ENCODE data around the gene ASCL3. TPM values are rescaled to one million over a fixed set of nuclear protein-coding genes. Genes with fewer than 3 reads are reported as not detected.

The ASCL3 gene
- total RNA-seq, 1 donor from 2014 or later, result not detected

GRCh38 chr11:8934742-8935488 lies 7.9 kb downstream of the ASCL3 start:
- Mint-ChIP-seq H3K36me3 (ENCODE audit: low read depth, unreplicated experiment) (peaks cover 2% of the 10 kb centered on the region), H3K4me1 (ENCODE audit: low read depth, unreplicated experiment) (peaks cover 19% of the 10 kb centered on the region), H3K9me3 (ENCODE audit: unreplicated experiment) (peaks cover 2% of the 10 kb centered on the region), H3K27ac (ENCODE audit: unreplicated experiment) (peak overlapping the region; percentile 15), H3K4me3 (ENCODE audit: unreplicated experiment) (peak overlapping the region; percentile 17), H3K27me3 (ENCODE audit: low read depth, unreplicated experiment) (no peaks in the 10 kb centered on the region)
- Histone ChIP-seq H3K4me3 (ENCODE audit: insufficient read depth, low read depth, low read length) (no peak overlapping the region), H3K36me3 (ENCODE audit: insufficient read depth, low read length) (no peaks in the 10 kb centered on the region), H3K9me3 (ENCODE audit: insufficient read depth, low read depth, low read length) (no peaks in the 10 kb centered on the region), H3K79me2 (ENCODE audit: insufficient read depth, low read length) (no peaks in the 10 kb centered on the region), H3K27ac (ENCODE audit: low read depth, low read length) (peak overlapping the region; percentile 40), H2AFZ (ENCODE audit: low read depth, low read length) (no peak overlapping the region), H3K4me1 (ENCODE audit: insufficient read depth, low read length) (peaks cover 9% of the 10 kb centered on the region), H4K20me1 (ENCODE audit: insufficient read depth, low read length) (no peaks in the 10 kb centered on the region), H3K4me2 (ENCODE audit: low read length) (peak overlapping the region; percentile 77), H3K9ac (ENCODE audit: low read length) (peak overlapping the region; percentile 58), H3K27me3 (ENCODE audit: insufficient read depth, low read length) (no peaks in the 10 kb centered on the region)
- TF ChIP-seq CTCF (IDR thresholded peaks at IDR 0.05; ENCODE audit: insufficient read depth, low read depth, low read length), result no peak
- TF ChIP-seq EZH2 (IDR thresholded peaks at IDR 0.05; ENCODE audit: insufficient read depth, low read length), result no peak
- DNase-seq (ENCODE audit: low read depth), result peak; percentile 91
- peak; percentile 5 for FAIRE-seq

- peaks cover 9% of the 10 kb centered on the region for H3K4me1 ChIP-seq (ENCODE audit: insufficient read depth, low read length)
- no peak overlapping the region for H3K4me2 ChIP-seq (ENCODE audit: low read length)
- no peaks in the 10 kb centered on the region for H4K20me1 ChIP-seq (ENCODE audit: insufficient read depth, low read length)
- TF ChIP-seq EZH2 (IDR thresholded peaks at IDR 0.05; ENCODE audit: insufficient read depth, low read length), result no peak
- TF ChIP-seq CTCF (IDR thresholded peaks at IDR 0.05; ENCODE audit: insufficient read depth, low read depth, low read length), result no peak
- no peak overlapping the region for H2AFZ ChIP-seq (ENCODE audit: low read depth, low read length)
- Mint-ChIP-seq H3K4me1 (ENCODE audit: low read depth, unreplicated experiment) (peaks cover 19% of the 10 kb centered on the region), H3K27ac (ENCODE audit: unreplicated experiment) (peak overlapping the region; percentile 34), H3K36me3 (ENCODE audit: low read depth, unreplicated experiment) (peaks cover 2% of the 10 kb centered on the region), H3K27me3 (ENCODE audit: low read depth, unreplicated experiment) (no peaks in the 10 kb centered on the region), H3K4me3 (ENCODE audit: unreplicated experiment) (no peak overlapping the region), H3K9me3 (ENCODE audit: unreplicated experiment) (peaks cover 2% of the 10 kb centered on the region)
- no peak overlapping the region for H3K4me3 ChIP-seq (ENCODE audit: insufficient read depth, low read depth, low read length)
- no peak for FAIRE-seq
- H3K27me3 ChIP-seq (ENCODE audit: insufficient read depth, low read length), result no peaks in the 10 kb centered on the region
- H3K9me3 ChIP-seq (ENCODE audit: insufficient read depth, low read depth, low read length), result no peaks in the 10 kb centered on the region
- no peak for DNase-seq (ENCODE audit: low read depth)
- no peak overlapping the region for H3K27ac ChIP-seq (ENCODE audit: low read depth, low read length)
- H3K9ac ChIP-seq (ENCODE audit: low read length), result no peak overlapping the region
- H3K79me2 ChIP-seq (ENCODE audit: insufficient read depth, low read length), result no peaks in the 10 kb centered on the region
- no peaks in the 10 kb centered on the region for H3K36me3 ChIP-seq (ENCODE audit: insufficient read depth, low read length)
Observed at GRCh38 chr11:8933931-8934330, 8.9 kb downstream of the ASCL3 start.

GRCh38 chr11:8932564-8933180 lies 10.1 kb downstream of the ASCL3 start, which contains the start of gene C11orf16:
Gene C11orf16 (minus strand): TSS chr11:8932947. CDS start chr11:8932308, 639 bp downstream.
- Histone ChIP-seq H3K27me3 (ENCODE audit: insufficient read depth, low read length) (no peaks in the 10 kb centered on the region), H3K27ac (ENCODE audit: low read depth, low read length) (no peak within 1 kb of the TSS), H3K4me2 (ENCODE audit: low read length) (no peak within 1 kb of the TSS), H3K9ac (ENCODE audit: low read length) (no peak within 1 kb of the TSS), H3K4me1 (ENCODE audit: insufficient read depth, low read length) (peaks cover 9% of the 10 kb centered on the region), H2AFZ (ENCODE audit: low read depth, low read length) (no peak within 1 kb of the TSS), H3K9me3 (ENCODE audit: insufficient read depth, low read depth, low read length) (no peaks in the 10 kb centered on the region), H4K20me1 (ENCODE audit: insufficient read depth, low read length) (no peaks in the 10 kb centered on the region), H3K36me3 (ENCODE audit: insufficient read depth, low read length) (no peaks in the 10 kb centered on the region), H3K79me2 (ENCODE audit: insufficient read depth, low read length) (no peaks in the 10 kb centered on the region), H3K4me3 (ENCODE audit: insufficient read depth, low read depth, low read length) (no peak within 1 kb of the TSS)
- Mint-ChIP-seq H3K4me1 (ENCODE audit: low read depth, unreplicated experiment) (peaks cover 22% of the 10 kb centered on the region), H3K36me3 (ENCODE audit: low read depth, unreplicated experiment) (peaks cover 2% of the 10 kb centered on the region), H3K27me3 (ENCODE audit: low read depth, unreplicated experiment) (no peaks in the 10 kb centered on the region), H3K4me3 (ENCODE audit: unreplicated experiment) (no peak within 1 kb of the TSS), H3K9me3 (ENCODE audit: unreplicated experiment) (peaks cover 2% of the 10 kb centered on the region), H3K27ac (ENCODE audit: unreplicated experiment) (no peak within 1 kb of the TSS)
- FAIRE-seq (no peak), DNase-seq (ENCODE audit: low read depth) (no peak)
- TF ChIP-seq CTCF (IDR thresholded peaks at IDR 0.05; ENCODE audit: insufficient read depth, low read depth, low read length), result no peak
- no peak for TF ChIP-seq EZH2 (IDR thresholded peaks at IDR 0.05; ENCODE audit: insufficient read depth, low read length)

All from astrocyte (in vitro differentiated cells and primary cell).